HEK293 (cell line): ENCODE results near the gene MYO9B.
"Not testable (repeated sequence)": the region's sequence is repeated elsewhere in the genome, so short reads cannot be mapped to it uniquely, and the experiment has no call there.

Experiments used
- CTCF ChIA-PET: fragments of 350-600 bp; formaldehyde crosslinking; extraction: SDS; loops from one replicate; lab custom pipeline; 2021; ENCODE audit warnings: antibody characterized with exemption; lab: Yijun Ruan, JAX
- POLR2A ChIA-PET: fragments of 300-600 bp; formaldehyde crosslinking; extraction: SDS; loops from one replicate; lab custom pipeline; 2020; ENCODE audit warnings: antibody characterized with exemption, inconsistent platforms; lab: Yijun Ruan, JAX
- H3K27ac ChIP-seq: fragments of 200-500 bp; sonication (Bioruptor generic); 2 replicates; pipeline ENCODE4 v1.5.1; 2014; ENCODE audit warnings: low read depth, low read length, control low read depth, inconsistent platforms; ENCODE audit errors: extremely low read depth
- H3K36me3 ChIP-seq, 2 experiments: fragments of 200-500 bp in 1 of 2; sonication (Bioruptor generic) in 1 of 2; 1 replicate in 1 of 2; 2 replicates in 1 of 2; pipeline ENCODE4 v1.5.1; 2014 to 2017; ENCODE audit warnings: inconsistent platforms in 2 of 2, low read length in 2 of 2; ENCODE audit not compliant: control insufficient read depth in 2 of 2, insufficient read depth in 1 of 2
- H3K4me1 ChIP-seq: fragments of 200-500 bp; sonication (Bioruptor generic); 2 replicates; pipeline ENCODE4 v1.5.1; 2014; ENCODE audit warnings: mild to moderate bottlenecking, low read length, inconsistent platforms; ENCODE audit not compliant: control insufficient read depth, insufficient read depth
- H3K4me3 ChIP-seq: 2 replicates; pipeline ENCODE4 v1.5.1; 2011; ENCODE audit warnings: low read depth, mild to moderate bottlenecking, control low read depth, low read length, moderate library complexity
- H3K9me3 ChIP-seq: fragments of 200-500 bp; sonication (Bioruptor generic); 2 replicates; pipeline ENCODE4 v1.5.1; 2014; ENCODE audit warnings: low read depth, low read length, inconsistent platforms; ENCODE audit not compliant: control insufficient read depth, insufficient read depth
- AEBP2 ChIP-seq: fragments of 450-650 bp; formaldehyde crosslinking; IDR thresholded peaks from 2 replicates; pipeline ENCODE4 v1.5.1; 2016; ENCODE audit warnings: missing biosample characterization, missing genetic modification characterization, borderline replicate concordance
- BCL11A ChIP-seq: fragments of 450-650 bp; formaldehyde crosslinking; IDR thresholded peaks from 2 replicates; pipeline ENCODE4 v1.5.1; 2016; ENCODE audit warnings: low read depth, missing biosample characterization, missing genetic modification characterization
- INSM2 ChIP-seq: fragments of 450-650 bp; formaldehyde crosslinking; IDR thresholded peaks from 2 replicates; pipeline ENCODE4 v1.5.1; 2016; ENCODE audit warnings: missing biosample characterization, missing genetic modification characterization
- KLF7 ChIP-seq: fragments of 450-650 bp; formaldehyde crosslinking; IDR thresholded peaks from 2 replicates; pipeline ENCODE4 v1.5.1; 2016; ENCODE audit warnings: missing biosample characterization, missing genetic modification characterization, borderline replicate concordance
- ZNF16 ChIP-seq: fragments of 450-650 bp; formaldehyde crosslinking; IDR thresholded peaks from 2 replicates; pipeline ENCODE4 v1.5.1; 2016; ENCODE audit warnings: low read depth, missing biosample characterization, missing genetic modification characterization
- ZNF175 ChIP-seq: fragments of 450-650 bp; formaldehyde crosslinking; IDR thresholded peaks from 2 replicates; pipeline ENCODE4 v1.5.1; 2016; ENCODE audit warnings: missing biosample characterization, missing genetic modification characterization
- ZNF221 ChIP-seq: fragments of 450-650 bp; formaldehyde crosslinking; IDR thresholded peaks from 2 replicates; pipeline ENCODE4 v1.5.1; 2017; ENCODE audit warnings: missing biosample characterization, missing genetic modification characterization, borderline replicate concordance
- ZNF341 ChIP-seq: fragments of 450-650 bp; formaldehyde crosslinking; IDR thresholded peaks from 2 replicates; pipeline ENCODE4; 2016; ENCODE audit warnings: low read depth, missing biosample characterization, missing genetic modification characterization
- ZNF530 ChIP-seq: fragments of 450-650 bp; formaldehyde crosslinking; IDR thresholded peaks from 2 replicates; pipeline ENCODE4 v1.5.1; 2016; ENCODE audit warnings: low read depth, missing biosample characterization, missing genetic modification characterization
- ZNF571 ChIP-seq: fragments of 450-650 bp; formaldehyde crosslinking; IDR thresholded peaks from 2 replicates; pipeline ENCODE4 v1.5.0; 2017; ENCODE audit warnings: missing biosample characterization, missing genetic modification characterization
- ZNF585B ChIP-seq: fragments of 450-650 bp; formaldehyde crosslinking; IDR thresholded peaks from 2 replicates; pipeline ENCODE4 v1.5.1; 2016; ENCODE audit warnings: missing biosample characterization, missing genetic modification characterization
- ZNF600 ChIP-seq: fragments of 450-650 bp; formaldehyde crosslinking; IDR thresholded peaks from 2 replicates; pipeline ENCODE4 v1.5.1; 2016; ENCODE audit warnings: missing biosample characterization, missing genetic modification characterization
- ZNF664 ChIP-seq: fragments of 450-650 bp; formaldehyde crosslinking; IDR thresholded peaks from 2 replicates; pipeline ENCODE4 v1.5.1; 2016; ENCODE audit warnings: missing biosample characterization, missing genetic modification characterization
- ZNF792 ChIP-seq: fragments of 450-650 bp; formaldehyde crosslinking; IDR thresholded peaks from 2 replicates; pipeline ENCODE4 v1.5.1; 2016; ENCODE audit warnings: missing biosample characterization, missing genetic modification characterization
- ZSCAN30 ChIP-seq: fragments of 450-650 bp; IDR thresholded peaks from 2 replicates; pipeline ENCODE4 v1.5.1; 2018; ENCODE audit warnings: missing biosample characterization, mild to moderate bottlenecking, missing genetic modification characterization, moderate library complexity

The MYO9B gene

GRCh38 chr19:17159466-17160393 is 84.2 kb downstream of the MYO9B start:
- ChIA-PET CTCF (interaction anchor here (0.6 kb wide), 1 partner anchor 72 kb away, joined by 3 read pairs; no protein-coding TSS in a partner anchor), POLR2A (interaction anchor here (0.7 kb wide), 1 partner anchor 8 kb away, joined by 4 read pairs; no protein-coding TSS in a partner anchor)
- no peak overlapping the region for H3K27ac ChIP-seq
- no peaks in the 10 kb centered on the region for H3K9me3 ChIP-seq
- H3K36me3 ChIP-seq = peaks cover 10 to 48% of the 10 kb centered on the region in 2 experiments
- no peaks in the 10 kb centered on the region for H3K4me1 ChIP-seq
- H3K4me3 ChIP-seq = no peak overlapping the region
- TF ChIP-seq ZNF530 (tag by site-specific recombination) (no peak), BCL11A (no peak), ZNF221 (tag by site-specific recombination) (no peak), ZNF600 (tag by site-specific recombination) (peak; percentile 36; the same call in 1 of the 2 replicates), ZNF571 (tag by site-specific recombination) (no peak), ZNF16 (tag by site-specific recombination) (no peak)

GRCh38 chr19:17160908-17161307 is 85.3 kb downstream of the MYO9B start:
- no peak overlapping the region for H3K27ac ChIP-seq
- ChIA-PET CTCF (interaction anchor here (0.7 kb wide), 1 partner anchor 336 kb away, joined by 3 read pairs; no protein-coding TSS in a partner anchor), POLR2A (interaction anchor here (0.7 kb wide), 1 partner anchor 225 kb away, joined by 3 read pairs; no protein-coding TSS in a partner anchor)
- H3K9me3 ChIP-seq = no peaks in the 10 kb centered on the region
- TF ChIP-seq ZNF175 (tag by site-specific recombination) (no peak), ZNF341 (tag by site-specific recombination) (no peak), AEBP2 (no peak), ZSCAN30 (tag by site-specific recombination) (no peak), ZNF664 (no peak), INSM2 (tag by site-specific recombination) (no peak), ZNF792 (no peak), ZNF600 (tag by site-specific recombination) (no peak), ZNF585B (tag by site-specific recombination) (no peak), KLF7 (tag by site-specific recombination) (no peak)
- H3K4me3 ChIP-seq = no peak overlapping the region
- H3K4me1 ChIP-seq = no peaks in the 10 kb centered on the region
- peaks cover 12 to 53% of the 10 kb centered on the region in 2 experiments for H3K36me3 ChIP-seq

GRCh38 chr19:17162131-17162530 is 86.6 kb downstream of the MYO9B start:
- CTCF ChIA-PET, POLR2A ChIA-PET: not testable (repeated sequence)

More at GRCh38 chr19:17162131-17162530, 86.6 kb downstream of the MYO9B start:
- not testable (repeated sequence) for H3K4me1 ChIP-seq, H3K4me3 ChIP-seq, H3K27ac ChIP-seq, H3K9me3 ChIP-seq
- peaks cover 12 to 54% of the 10 kb centered on the region in 2 experiments for H3K36me3 ChIP-seq
